ENCODE results near the gene TDRD10. TPM values are rescaled to one million over a fixed set of nuclear protein-coding genes. Genes with fewer than 3 reads are reported as not detected.
"Not testable (repeated sequence)": the region's sequence is repeated elsewhere in the genome, so short reads cannot be mapped to it uniquely, and the experiment has no call there.

TDRD10 gene
- total RNA-seq, 2 donors from 2014 or later = 0.52 to 2.6 TPM

- H3K27me3 ChIP-seq = no peaks in the 10 kb centered on the region
- ATAC-seq (no peak), DNase-seq (no peak)
- 64 to 72% methylated on average over 7 of the region's 7 CpGs for WGBS, 2 donors
- no peaks in the 10 kb centered on the region for H3K36me3 ChIP-seq (replicated peaks in 1 of 2; ENCODE audit: insufficient read depth in 1 of 2, low read depth in 2 of 2)
- H3K4me3 ChIP-seq = no peak overlapping the region
- intact Hi-C loops (cut with DNase I) = no loop called here
- H3K27ac ChIP-seq = no peak overlapping the region
- peaks cover 3% of the 10 kb centered on the region for H3K4me1 ChIP-seq
- TF ChIP-seq, protein P1, sequence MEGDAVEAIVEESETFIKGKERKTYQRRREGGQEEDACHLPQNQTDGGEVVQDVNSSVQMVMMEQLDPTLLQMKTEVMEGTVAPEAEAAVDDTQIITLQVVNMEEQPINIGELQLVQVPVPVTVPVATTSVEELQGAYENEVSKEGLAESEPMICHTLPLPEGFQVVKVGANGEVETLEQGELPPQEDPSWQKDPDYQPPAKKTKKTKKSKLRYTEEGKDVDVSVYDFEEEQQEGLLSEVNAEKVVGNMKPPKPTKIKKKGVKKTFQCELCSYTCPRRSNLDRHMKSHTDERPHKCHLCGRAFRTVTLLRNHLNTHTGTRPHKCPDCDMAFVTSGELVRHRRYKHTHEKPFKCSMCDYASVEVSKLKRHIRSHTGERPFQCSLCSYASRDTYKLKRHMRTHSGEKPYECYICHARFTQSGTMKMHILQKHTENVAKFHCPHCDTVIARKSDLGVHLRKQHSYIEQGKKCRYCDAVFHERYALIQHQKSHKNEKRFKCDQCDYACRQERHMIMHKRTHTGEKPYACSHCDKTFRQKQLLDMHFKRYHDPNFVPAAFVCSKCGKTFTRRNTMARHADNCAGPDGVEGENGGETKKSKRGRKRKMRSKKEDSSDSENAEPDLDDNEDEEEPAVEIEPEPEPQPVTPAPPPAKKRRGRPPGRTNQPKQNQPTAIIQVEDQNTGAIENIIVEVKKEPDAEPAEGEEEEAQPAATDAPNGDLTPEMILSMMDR (IDR thresholded peaks at IDR 0.05) = no peak
- no peak for TF ChIP-seq POLR2A (IDR thresholded peaks at IDR 0.05)
- no peaks in the 10 kb centered on the region for H3K9me3 ChIP-seq
These were observed 16.0 kb upstream of the TDRD10 start for GRCh38 chr1:154485910-154486496.

GRCh38 chr1:154486756-154487155 is 15.3 kb upstream of the TDRD10 start:
- 55 to 63% methylated on average over 5 of the region's 5 CpGs for WGBS, 2 donors
- H3K4me1 ChIP-seq; H3K36me3 ChIP-seq (replicated peaks in 1 of 2; ENCODE audit: insufficient read depth in 1 of 2, low read depth in 2 of 2); H3K4me3 ChIP-seq; ATAC-seq; intact Hi-C loops (cut with DNase I); H3K27me3 ChIP-seq; H3K9me3 ChIP-seq; DNase-seq; H3K27ac ChIP-seq: not testable (repeated sequence)

GRCh38 chr1:154488922-154489321 is 13.1 kb upstream of the TDRD10 start:
- WGBS, 2 donors = 66 to 70% methylated on average over 20 of the region's 20 CpGs
- Histone ChIP-seq H3K4me1 (peaks cover 3% of the 10 kb centered on the region), H3K27ac (no peak overlapping the region)

DNA sequence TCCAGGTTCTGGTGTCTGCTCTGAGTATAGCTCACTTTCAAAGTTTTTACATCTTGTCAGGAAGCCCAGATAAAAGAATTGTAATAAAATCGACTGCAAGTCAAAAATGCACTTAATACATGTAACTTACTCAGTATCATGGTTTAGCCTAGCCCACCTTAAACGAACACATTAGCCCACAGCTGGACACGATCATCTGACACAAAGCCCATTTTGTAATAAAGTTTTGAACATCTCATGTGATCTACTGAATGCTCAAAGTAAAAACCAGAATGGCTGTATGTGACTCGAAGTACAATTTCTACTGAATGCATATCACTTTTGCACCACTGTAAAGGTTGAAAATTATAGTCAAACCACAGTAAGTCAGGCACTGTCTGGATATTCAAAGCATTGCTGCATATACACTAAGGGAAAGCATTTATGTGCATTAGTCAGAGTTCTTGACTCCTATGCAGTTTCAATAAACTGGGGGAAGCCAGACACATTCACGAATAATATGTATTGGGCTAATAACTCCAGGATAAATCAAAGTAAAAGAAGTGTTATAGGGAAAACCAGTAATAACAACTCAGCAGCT is 12.2 kb upstream of the TDRD10 start:
- Histone ChIP-seq H3K27me3 (no peaks in the 10 kb centered on the region), H3K4me1 (no peaks in the 10 kb centered on the region), H3K27ac (no peak overlapping the region)

More at GRCh38 chr1:154488922-154489321, 13.1 kb upstream of the TDRD10 start:
- H3K36me3 ChIP-seq (replicated peaks in 1 of 2; ENCODE audit: insufficient read depth in 1 of 2, low read depth in 2 of 2) = no peaks in the 10 kb centered on the region
- DNase-seq (no peak), ATAC-seq (no peak)
- intact Hi-C loops (cut with DNase I) = no loop called here
- H3K9me3 ChIP-seq = no peaks in the 10 kb centered on the region
- TF ChIP-seq, protein P1 (IDR thresholded peaks at IDR 0.05) = no peak
- no peak for TF ChIP-seq POLR2A (IDR thresholded peaks at IDR 0.05)
- H3K27me3 ChIP-seq = no peaks in the 10 kb centered on the region
- H3K4me3 ChIP-seq = no peak overlapping the region

GRCh38 chr1:154490317-154490716 is 11.7 kb upstream of the TDRD10 start:
- no peak overlapping the region for H3K27ac ChIP-seq
- TF ChIP-seq, protein P1 (IDR thresholded peaks at IDR 0.05) = no peak
- no peak for TF ChIP-seq POLR2A (IDR thresholded peaks at IDR 0.05)
- intact Hi-C loops (cut with DNase I) = no loop called here
- H3K27me3 ChIP-seq = no peaks in the 10 kb centered on the region
- H3K36me3 ChIP-seq (replicated peaks in 1 of 2; ENCODE audit: insufficient read depth in 1 of 2, low read depth in 2 of 2) = no peaks in the 10 kb centered on the region
- no peaks in the 10 kb centered on the region for H3K9me3 ChIP-seq
- no peak for ATAC-seq
- DNase-seq = no peak
- H3K4me1 ChIP-seq = no peaks in the 10 kb centered on the region
- 38 to 63% methylated on average over 1 of the region's 1 CpG for WGBS, 2 donors
- H3K4me3 ChIP-seq = no peak overlapping the region

More for the DNA sequence above, 12.2 kb upstream of the TDRD10 start:
- ATAC-seq (no peak), DNase-seq (no peak)
- intact Hi-C loops (cut with DNase I) = no loop called here
- Histone ChIP-seq H3K9me3 (no peaks in the 10 kb centered on the region), H3K36me3 (replicated peaks in 1 of 2; ENCODE audit: insufficient read depth in 1 of 2, low read depth in 2 of 2) (no peaks in the 10 kb centered on the region), H3K4me3 (no peak overlapping the region)
- 52 to 62% methylated on average over 5 of the region's 5 CpGs for WGBS, 2 donors
- TF ChIP-seq, protein P1 (IDR thresholded peaks at IDR 0.05) = no peak
- no peak for TF ChIP-seq POLR2A (IDR thresholded peaks at IDR 0.05)

Data from body of pancreas (tissue), 4 donors.